NCI-H2196 treated with DMSO at 0.1 percent for 48 hours (cell line): ENCODE measurements around the gene CYP46A1.
"Not testable (repeated sequence)": the region's sequence is repeated elsewhere in the genome, so short reads cannot be mapped to it uniquely, and the experiment has no call there.

Experiments
- DNase-seq: peaks from one replicate; lab custom pipeline; 2025; ENCODE audit not compliant: unreplicated experiment; lab: John Stamatoyannopoulos, UW

Gene CYP46A1

DNA sequence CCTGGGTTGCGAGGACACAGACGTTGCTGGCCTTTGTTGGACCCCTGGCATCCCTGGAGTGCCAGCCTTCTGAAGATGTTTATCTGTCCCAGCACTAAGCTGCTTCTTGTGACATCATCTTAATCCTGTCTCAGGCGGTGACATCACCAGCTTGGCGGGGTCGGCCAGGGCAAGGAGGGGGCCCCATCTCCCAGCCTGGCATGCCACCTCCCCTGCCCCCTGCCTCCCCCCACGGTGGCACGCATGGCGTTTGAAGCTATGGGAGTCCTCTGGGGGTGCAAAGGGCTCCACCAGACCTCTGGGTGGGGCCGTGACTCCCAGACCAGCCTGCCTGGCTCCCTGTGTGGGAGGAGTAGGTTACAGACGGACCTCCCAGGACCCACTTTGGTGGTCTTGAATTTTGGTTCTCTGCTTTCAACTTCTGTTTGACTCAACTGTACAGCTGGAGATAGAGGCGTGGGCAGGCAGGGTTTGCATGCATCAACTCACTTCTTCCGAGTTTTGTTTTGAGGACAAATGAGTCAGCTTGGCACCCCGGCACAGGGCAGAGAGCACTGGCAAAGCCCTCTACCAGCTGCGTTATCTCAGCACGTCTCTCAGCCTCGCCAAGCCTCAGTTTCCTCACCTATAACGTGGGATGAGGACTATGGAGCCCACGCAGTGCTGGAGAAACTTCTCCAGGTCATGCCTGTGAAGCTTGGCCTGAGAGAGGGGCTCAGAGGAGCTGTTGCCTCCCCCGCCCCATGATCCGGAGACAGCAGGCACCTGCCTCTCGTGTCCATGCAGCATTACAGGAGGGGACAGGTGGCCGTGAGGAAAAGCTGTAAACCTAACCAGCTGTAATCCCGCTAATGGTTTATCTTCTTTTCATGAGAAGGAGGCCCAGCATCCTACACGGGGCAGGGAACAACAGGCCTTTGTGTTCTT, 70.3 kb downstream of the CYP46A1 start:
- no peak for DNase-seq

- DNase-seq: no peak
Measured at GRCh38 chr14:99755068-99755405, 70.9 kb downstream of the CYP46A1 start.

DNA sequence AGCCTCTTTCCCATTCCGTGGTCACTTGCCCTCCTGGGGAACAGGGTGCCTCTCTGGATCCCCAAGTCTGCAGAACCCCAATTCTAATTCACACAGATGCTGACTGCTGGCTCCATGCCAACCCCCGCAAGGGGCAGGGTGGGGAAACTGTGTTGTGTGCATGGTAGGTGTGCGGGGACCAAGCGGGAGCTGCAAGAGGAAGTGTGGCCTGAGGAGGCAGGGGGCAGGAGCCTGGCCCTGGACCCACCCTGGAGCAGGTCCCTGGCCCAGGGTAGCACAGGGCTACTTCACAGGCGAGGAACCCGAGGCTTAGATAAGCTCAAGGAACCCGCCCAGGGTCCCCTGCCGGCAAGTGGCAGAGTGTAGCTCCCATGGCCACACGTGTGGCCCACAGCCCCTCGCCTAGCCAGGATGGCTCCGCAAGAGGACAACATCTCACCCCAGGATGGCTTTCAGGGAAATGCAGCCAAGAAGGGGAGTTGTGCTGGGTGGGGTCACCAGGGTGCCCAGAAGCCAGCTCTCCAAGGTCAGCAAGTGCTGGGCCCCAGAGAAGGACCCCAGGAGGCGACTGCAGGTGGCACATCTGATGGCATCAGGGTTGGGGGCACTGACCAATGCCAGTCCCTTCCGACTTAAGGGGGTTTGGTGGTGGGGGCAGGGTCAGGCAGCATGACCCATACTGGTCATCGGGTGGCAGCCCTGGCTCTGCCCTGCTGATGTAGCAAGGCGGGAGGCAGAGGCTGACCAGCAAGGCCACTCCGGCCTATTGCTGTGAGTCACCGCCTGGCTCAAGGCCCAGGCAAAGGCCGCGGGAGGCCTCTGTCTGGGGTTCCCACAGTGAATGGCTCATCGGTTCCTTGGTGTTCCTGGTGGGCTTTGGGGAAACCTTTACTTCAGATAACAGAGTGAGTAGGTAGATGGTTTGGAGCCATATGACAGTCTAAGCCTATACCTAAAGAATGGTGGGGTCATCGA, 71.8 kb downstream of the CYP46A1 start:
- DNase-seq: no peak

DNA sequence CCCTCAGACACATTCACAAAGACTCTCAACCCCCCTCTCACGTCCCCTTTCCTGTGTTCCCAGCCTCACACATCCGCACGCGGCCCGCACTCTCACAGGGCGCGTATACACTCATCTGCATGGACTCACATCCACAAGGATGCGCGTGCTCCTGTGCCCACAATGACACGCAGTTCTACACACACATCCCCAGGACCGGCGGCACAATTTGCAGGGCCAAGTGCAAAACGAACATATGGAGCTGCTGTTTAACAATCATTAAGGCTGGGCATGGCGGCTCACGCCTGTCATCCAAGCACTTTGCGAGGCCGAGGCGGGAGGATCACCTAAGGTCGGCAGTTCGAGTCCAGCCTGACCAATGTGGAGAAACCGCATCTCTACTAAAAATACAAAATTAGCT, 72.7 kb downstream of the CYP46A1 start:
- no peak for DNase-seq

DNA sequence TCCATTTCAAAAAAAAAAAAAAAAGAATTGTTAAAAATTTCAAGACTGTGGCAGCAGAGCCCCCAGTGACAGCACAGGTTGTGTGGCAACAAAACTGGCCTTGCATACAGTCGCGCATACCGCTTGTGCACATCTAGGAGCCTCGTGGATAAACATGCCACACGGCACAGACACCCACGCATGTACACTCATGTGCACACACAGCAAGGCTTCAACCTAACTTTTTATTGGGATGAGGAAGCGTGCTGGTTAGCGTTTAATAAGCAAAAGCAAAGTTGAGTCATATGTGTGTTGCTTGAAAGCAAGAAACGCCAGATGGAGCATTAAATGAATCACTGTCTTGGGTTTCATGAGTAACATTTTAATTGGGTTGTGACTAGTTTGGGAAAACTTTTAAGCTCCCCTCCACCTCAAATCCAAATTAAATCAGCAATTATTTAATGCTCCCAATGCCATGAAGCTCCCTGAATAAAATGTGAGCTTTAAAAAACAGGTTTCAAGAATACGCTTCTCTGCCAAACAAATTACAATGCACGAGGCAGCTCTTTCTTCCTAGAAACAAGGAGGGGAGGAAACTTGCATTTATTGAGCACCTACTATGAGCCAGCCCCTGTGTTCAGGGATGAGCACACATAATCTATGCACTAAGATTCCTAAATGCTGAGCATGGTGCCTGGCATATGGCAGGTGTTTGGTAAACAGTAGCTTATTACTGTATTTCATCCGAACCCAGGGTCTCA, 73.4 kb downstream of the CYP46A1 start:
- no peak for DNase-seq

- DNase-seq: no peak
Measured at GRCh38 chr14:99758121-99758821, 74.2 kb downstream of the CYP46A1 start.

DNA sequence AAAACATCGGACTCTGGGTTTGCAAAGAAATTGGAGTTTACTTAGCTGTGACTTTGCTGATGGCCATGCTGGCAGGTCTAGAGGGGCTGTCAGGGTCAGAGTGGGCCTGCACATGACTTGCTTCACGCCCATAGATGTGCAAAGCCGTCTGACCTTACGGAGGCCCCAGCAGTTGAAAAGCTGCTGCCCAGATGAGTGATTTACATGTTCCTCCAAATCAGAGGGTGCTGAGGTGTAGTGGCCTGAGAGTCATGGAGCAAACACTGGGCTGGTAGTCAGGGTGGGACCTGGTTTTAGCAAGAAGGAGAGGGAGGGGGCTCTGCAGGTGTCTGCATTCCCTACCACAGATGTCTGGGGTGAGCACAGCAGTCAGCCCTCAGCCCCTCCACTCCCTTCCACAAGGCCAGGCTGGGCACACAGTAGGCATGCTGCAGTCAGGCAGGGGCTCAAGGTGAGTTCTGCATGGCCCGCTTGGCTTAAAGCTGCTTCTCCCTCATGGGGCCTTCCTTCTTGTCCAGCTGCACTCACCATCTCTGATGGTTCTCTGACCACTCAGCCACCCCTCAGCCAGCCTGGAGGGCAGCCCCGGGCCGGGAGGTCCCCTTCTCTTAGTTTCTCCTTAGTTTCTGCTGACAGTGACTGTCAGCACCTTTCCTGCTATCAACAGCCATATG, 74.9 kb downstream of the CYP46A1 start:
- DNase-seq: no peak

DNA sequence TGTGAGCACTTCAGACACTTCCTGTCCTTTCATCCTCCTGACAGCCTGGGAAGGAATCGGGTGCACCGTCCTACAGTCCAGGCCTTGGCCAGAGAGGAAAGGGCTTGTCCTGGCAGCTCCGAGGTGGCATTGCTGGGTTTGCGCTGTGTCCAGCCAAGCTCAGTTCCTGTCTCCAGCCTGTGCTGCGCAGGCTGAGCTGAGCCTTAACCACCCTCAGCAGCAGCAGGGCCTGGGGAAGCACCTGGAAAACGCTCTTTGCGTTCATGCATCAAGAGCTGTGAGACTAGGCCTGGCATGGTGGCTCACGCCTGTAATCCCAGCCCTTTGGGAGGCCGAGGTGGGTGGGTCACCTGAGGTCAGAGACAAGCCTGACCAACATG, 75.4 kb downstream of the CYP46A1 start:
- no peak for DNase-seq

DNA sequence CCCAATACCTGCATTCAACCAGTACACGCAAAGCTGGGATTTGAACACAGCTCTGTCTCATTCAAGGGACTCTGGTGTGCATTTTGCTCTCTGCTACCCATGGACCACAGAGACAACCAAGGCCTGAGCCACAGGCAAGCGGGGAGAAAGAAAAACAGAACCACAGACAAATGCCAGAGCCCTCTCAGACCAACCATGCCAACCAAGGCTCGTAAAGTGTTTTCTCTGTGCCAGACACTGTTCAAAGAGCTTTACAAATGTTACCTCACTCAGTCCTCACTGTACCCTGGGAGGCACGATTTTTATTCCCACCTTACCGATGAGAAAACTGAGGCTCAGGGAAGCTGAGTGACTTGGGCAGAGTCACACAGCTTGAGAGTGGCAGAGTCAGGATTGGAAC, 76.7 kb downstream of the CYP46A1 start:
- no peak for DNase-seq

GRCh38 chr14:99762911-99763310, 78.8 kb downstream of the CYP46A1 start:
- not testable (repeated sequence) for DNase-seq

DNA sequence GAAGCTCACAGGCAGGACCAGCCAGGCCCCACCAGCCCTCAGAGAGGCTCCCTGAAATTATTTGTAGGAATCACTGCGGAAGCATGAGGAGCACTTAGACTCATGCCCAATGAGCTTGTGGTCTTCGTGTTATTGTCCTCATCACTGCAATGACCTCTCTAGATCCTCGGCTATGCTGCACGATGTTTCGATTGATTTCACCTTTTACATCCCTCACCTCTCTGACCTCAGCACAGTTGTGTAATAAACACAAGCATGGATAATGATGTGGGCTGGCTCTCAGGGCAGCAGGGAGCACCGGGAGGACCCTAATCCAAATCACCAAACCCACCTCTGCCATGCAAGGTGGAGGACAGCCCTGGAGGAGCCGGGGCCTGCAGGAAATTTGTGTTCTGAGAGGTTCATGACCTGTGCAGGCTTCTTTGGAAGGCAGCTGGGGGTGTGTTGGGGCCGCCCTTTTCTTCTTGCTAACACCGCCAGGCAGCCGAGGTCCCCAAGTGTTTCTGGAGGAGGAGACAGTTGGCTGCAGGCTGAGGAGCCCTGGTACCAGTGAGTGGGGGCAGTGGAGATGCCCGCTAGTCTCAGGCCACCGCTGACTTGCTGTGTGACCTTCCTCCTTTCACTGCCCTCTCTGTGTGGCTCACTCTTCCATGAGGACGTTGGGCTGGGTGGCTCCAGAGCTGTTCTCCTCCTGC, 79.6 kb downstream of the CYP46A1 start:
- DNase-seq: no peak

GRCh38 chr14:99764222-99764706, 80.2 kb downstream of the CYP46A1 start:
- no peak for DNase-seq

DNA sequence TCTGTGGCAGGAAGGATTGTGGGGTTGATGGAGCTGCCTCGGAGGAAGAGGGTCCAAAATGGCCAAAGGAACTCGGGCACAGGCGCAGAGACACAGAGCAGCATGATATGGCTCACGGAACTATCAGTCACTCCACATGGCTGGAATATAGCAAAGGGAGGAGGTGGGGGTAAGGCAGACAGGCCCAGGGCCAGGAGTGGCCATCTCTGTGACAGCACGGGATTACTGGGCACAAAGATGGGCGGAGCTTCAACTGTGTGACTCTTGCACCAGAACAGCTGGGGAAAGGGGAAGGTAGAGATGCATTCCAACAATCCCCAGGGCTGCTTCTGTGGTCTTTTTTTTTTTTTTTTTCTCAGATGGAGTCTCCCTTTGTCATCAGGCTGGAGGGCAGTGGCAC, 84.3 kb downstream of the CYP46A1 start:
- no peak for DNase-seq

DNA sequence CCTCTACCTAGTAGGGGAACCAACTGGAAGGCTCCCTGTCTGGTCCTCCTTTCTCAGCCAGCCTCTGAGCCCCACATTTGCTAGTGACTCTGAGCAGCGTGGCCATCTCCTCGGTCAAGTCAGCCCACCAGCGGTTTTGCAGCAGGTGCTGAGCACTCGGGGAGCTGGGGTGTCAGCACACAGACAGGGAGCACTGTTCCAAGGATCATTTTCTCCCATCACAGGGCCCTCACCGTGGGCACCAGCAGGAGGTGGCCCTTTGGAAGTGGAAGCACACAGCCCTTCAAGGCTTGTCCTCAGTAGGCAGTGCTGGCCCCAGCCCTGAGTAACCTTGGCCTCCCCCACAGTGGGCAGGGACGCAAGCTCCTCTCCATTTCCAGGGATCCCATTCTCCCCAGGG, 85.0 kb downstream of the CYP46A1 start:
- DNase-seq: no peak

- no peak for DNase-seq
Measured at GRCh38 chr14:99769799-99770198, 85.7 kb downstream of the CYP46A1 start.

- no peak for DNase-seq
Measured at GRCh38 chr14:99772371-99773283, 88.5 kb downstream of the CYP46A1 start.

DNA sequence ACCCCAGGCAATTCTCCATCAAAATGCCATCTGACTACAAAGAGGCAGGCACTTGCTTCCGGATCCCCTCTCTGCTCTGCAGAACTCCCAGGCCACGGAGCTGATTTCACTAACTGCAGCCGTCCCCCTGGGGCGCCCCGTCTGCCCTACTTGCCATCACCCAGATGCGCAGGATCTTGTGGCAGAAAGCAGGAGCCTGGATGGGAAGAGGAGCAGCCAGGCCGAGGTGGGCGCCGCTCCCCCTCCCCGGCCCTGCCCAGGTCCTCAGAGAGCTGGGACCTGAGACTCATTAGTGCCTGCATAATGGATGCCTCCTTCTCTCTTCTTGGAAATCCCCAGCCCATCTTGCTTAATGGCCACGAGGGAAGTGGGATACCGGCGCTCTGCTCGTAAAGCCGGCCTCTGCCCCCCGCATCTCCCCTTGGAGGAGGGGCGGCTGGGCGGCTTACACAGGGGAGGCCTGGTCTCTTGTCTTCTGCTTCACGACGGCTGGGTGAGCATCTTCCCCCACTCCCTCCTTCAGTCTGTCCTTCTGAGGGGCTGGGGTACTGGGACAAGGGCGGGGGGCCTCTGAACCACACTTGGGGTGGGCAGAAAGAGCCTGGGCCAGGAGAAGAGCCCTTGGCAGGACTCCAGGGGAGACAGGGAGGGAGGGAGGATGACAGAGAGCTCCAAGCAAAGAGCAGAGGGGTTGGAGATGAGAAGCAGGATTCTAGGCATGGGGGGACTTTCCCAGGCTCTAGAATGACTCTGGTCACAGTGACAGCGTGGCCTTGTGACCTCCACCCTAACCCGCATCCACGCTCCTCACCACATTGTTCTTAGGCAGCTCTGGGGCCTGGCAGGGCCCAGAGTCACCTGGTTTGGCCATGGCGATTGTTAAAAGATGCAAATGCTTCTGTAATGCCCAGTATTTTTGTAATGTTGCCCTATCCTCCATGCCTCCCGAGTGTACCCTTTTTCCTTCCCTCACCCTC, 89.7 kb downstream of the CYP46A1 start:
- no peak for DNase-seq
